GM18519 (cell line): ENCODE data around the gene PDE7B.

Experiments used
- ATAC-seq: cut with Tn5 transposase; IDR thresholded peaks from one replicate; pipeline ENCODE4 v1.9.1; 2021; ENCODE audit warnings: mild to moderate bottlenecking, moderate library complexity; ENCODE audit not compliant: unreplicated experiment, low FRiP score

PDE7B gene

GRCh38 chr6:135974426-135974825 lies 122.9 kb downstream of the PDE7B start:
- no peak for ATAC-seq

DNA sequence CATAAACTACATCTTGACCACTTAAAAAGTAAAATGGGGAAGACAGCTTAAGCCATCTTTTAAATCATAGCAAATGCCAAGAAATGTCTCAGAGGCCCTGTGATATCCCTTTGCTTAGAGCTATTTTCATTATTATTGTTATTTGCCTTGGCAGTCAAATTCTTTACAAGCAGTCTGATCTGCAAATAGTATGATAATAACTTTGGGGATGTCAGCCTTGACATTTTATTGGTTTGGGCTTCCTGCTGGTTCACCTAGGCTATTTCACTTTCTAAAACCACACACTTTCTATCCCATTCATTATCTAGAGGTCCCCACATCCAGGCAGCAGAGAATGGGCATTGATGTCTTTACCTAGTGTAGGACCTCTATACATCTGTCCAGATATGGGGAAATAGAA lies 125.1 kb downstream of the PDE7B start:
- no peak for ATAC-seq

DNA sequence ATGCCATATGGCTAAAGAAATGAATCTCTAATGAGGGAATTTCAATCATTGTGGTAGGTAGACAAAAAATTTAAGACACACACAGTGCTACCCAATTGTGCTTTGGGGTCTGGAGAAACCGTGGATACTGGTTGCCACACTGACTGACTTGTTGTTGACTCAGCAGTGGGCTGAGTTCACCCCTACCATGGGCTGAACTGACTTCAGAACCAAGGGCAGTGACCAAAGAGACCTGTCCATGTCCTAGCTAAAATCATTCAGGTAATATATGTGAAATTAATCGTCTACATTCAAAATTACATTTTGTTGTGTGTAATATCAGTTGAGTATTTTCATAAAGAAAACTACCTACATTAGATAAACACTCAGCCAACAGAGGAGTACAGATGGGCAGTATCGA lies 131.6 kb downstream of the PDE7B start:
- no peak for ATAC-seq

GRCh38 chr6:135983718-135984343 lies 132.3 kb downstream of the PDE7B start:
- no peak for ATAC-seq

DNA sequence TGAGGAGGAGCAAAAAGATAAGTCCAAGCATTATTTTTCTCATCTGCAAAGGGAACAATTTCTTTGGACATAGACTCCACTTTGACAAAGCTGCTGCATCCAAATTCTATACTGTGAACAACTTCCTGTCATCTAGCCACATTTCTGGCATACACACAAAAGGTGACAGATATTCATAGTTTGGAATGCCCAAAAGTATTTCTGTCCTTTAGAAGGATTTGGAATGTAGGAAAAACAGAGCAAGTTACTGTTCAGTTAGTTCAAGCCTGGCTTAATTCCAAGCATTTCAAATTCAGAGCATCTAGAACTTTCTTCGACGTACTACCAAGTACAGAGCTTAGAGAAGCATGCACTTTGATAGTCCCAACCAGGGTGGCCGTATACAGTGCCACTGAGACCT lies 134.0 kb downstream of the PDE7B start:
- ATAC-seq: no peak

- ATAC-seq: no peak
Observed at GRCh38 chr6:135987226-135987625, 135.7 kb downstream of the PDE7B start.

GRCh38 chr6:135990439-135990838 lies 138.9 kb downstream of the PDE7B start:
- no peak for ATAC-seq

DNA sequence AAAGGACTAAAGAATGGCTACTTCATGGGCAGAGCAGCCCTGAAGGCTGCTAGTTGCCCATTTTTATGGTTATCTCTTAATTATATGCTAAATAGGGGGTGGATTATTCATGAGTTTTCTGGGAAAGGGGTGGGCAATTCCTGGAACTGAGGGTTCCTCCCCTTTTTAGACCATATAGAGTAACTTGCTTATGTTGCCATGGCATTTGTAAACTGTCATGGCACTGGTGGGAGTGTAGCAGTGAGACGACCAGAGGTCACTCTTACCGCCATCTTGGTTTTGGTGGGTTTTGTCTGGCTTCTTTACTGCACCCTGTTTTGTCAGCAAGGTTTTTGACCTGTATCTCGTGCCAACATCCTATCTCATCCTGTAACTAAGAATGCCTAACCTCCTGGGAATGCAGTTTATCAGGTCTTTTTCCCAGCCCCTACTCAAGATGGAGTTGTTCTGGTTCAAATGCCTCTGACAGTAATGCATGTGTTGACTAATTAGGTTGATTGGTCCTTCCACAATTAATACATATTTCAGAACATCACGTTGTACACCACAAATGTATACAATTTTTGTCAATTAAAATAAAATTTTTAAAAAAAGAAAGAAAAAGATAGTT lies 139.5 kb downstream of the PDE7B start:
- no peak for ATAC-seq

DNA sequence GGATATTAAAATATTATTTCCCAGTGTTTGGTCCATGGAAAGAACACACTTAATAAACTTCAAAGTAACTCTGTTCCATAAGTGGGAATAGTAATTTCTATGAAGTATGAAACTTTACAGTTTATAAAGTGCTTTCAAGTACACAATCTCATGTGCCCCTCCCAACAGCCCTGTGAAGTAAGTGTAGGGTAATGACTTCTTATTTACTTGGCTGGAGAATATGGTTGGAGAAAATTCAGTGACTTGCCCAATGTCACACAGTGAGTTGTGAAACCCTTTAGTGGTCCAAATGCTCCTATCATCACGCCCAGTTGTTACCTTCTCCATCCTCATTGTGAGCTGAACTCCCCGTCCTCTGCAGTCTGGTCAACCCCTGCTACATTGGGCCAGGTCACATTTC lies 141.2 kb downstream of the PDE7B start:
- no peak for ATAC-seq

DNA sequence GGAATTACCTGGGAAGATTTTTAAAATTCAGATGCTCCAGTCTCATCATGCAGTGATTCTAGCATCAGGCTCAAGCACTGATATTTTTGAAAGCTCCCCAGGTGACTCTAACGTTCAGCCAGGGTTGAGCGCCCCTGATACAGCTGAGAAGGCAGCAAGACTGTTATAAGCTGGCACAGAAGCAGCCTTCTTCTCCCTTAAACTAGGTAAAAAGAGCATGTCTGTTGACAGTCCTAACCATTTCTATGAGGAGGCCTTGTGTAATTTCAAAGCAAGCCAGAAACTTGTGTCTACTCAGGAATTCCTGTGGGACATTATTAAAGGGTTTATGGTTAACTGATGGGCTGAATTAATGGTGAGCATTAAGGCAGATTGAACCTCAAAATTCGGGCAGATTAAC lies 141.9 kb downstream of the PDE7B start:
- ATAC-seq: no peak

- ATAC-seq: no peak
Observed at GRCh38 chr6:135994857-135995544, 143.5 kb downstream of the PDE7B start.

GRCh38 chr6:135995545-135995898 lies 144.0 kb downstream of the PDE7B start:
- no peak for ATAC-seq

DNA sequence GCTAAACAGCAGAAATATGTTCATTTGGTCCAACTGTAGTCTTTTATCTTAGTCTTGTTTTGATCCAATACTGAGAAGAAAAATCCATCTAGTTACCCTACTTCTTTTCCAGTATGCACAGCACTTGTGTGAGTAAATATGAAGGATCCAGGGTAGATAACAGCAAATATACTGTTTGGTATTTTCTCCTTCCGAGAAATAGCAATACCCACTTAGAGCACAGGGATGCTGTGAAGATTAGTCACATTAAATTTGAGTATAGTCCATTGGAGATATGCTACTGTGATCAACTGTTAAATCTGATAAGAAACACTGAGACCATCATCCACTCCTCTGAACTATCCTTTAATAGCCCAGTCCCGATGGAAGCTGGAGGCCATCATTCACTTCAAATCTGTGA lies 145.2 kb downstream of the PDE7B start:
- no peak for ATAC-seq

GRCh38 chr6:135999393-135999792 lies 147.9 kb downstream of the PDE7B start:
- no peak for ATAC-seq

DNA sequence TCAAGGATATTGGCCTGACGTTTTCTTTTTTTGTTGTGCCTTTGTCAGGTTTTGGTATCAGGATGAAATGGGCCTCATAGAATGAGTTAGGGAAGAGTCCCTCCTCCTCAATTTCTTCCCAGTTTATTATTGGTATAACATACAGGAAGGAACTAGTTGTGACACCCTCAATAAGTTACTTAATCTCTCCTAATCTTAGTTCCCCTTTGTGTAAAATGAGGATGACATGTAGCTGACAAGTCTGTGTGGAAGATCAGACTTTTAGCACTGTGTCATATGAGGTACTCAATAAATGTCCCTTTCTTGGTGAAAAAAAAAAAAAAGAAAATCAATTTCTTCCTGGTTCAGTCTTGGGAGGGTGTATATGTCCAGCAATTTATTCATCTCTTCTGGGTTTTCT lies 155.8 kb downstream of the PDE7B start:
- no peak for ATAC-seq

GRCh38 chr6:136011475-136011874 lies 160.0 kb downstream of the PDE7B start:
- ATAC-seq: no peak

DNA sequence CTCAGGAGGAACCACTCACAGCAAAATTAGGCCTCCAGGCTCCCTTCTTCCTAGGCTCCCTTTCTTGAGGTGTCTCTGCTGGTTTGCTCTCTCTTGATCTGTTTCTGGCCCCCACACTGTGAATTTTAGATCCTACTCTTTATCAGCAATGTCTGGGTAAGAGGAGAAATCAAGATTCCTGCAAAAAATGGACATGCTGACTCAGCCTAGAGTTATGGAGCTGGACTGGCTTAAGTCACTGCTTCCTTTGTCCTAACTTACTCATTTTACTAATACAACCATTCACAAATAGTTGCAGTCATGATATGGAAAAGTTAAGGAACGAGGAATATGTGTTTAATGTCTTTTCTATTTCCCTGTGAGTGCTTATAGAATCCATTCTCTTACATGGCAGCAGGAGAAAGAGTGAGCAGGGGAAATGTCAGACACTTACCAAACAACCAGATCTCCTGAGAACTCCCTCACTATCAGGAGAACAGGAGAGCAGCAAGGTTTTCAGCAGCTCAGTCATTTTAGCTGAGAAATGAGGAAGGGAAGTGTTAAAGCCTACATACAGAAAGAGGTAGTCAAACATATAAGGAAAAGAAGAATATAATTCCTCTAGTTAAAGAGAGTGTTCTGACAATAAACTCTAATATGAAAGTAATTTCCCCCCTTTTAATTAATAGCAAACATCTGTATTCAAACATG lies 160.8 kb downstream of the PDE7B start:
- ATAC-seq: no peak

- ATAC-seq: no peak
Observed at GRCh38 chr6:136012943-136013342, 161.4 kb downstream of the PDE7B start.

DNA sequence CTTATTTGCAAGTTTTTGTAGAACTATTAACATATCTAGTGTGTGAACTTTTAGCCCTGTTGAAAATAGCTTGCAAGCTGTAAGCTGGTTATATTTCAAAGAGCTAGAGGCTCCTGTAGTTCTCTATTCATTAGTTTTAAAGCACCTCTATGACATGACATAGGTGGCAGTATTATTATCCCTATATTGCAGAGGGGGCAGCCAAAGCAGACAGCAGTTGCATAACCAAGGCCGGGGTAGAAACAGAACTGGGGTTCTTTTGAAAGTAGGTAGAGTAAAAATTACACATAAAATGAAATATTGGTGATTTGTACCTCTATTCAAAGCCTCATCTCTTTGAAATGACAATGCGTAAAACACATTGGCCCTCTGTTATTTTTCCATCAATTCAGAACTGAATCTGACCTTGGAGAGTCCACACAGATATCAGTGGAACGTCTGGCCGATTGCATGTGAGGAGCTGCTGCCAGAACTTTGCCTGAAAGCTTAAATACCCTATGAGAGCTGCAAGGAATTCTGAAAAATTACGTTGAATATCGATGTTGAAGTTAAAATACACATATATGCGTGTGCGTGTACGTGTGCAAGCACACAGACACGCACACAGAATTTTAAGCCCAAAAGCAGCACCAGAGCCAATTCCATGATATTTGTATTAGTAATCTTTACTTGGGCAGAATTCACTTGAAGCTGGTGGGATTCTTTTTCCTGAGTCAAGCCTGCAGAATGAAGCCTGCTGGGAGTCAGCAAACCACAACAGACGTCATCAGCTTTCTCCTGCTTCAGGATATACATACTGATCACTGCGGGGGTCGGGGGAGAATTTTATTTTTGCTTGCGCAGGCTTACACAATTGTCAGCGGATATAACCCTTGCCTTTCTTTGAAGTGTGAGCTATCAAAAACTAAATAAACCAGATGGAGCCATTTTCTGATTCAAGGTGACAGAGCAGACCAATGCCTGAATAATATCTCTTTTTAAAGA lies 163.2 kb downstream of the PDE7B start:
- ATAC-seq: no peak

DNA sequence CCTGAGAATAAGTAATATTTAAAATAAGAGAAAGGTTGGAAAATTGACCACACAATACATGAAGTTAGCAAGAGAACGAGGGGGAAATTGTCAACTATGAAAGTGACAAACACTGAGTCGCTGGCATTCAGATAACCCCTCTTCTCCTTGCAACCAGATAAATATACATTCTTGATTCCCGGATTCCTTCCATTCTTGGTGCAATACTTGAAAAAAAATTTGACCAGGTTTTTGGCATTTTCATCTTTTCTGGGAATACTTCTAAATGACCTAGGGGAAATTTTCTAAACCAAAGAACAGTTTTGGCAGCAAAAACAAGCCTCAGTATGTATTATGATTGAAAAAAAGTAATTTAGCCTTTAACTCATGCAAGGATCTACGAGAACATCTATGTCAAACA lies 164.0 kb downstream of the PDE7B start:
- ATAC-seq: no peak
